PFSK-1 (cell line): ENCODE results near the gene PLEKHA6.

Experiments
- POLR2AphosphoS5 ChIP-seq: IDR thresholded peaks from 2 replicates; pipeline ENCODE4 v1.6.1; 2012; ENCODE audit warnings: low read depth, mild to moderate bottlenecking, control low read depth, low read length, moderate library complexity
- SIN3A ChIP-seq: IDR thresholded peaks from 2 replicates; pipeline ENCODE4 v1.6.1; 2012; ENCODE audit warnings: mild to moderate bottlenecking, low read length, moderate library complexity, borderline replicate concordance; ENCODE audit not compliant: insufficient read depth
- TAF1 ChIP-seq: IDR thresholded peaks from 2 replicates; pipeline ENCODE4 v1.6.1; 2012; ENCODE audit warnings: low read length, control low read depth, borderline replicate concordance; ENCODE audit not compliant: insufficient read depth
- TF ChIP-seq, protein P1 (sequence below), 2 experiments: IDR thresholded peaks; 2 replicates each; pipeline versions ENCODE4 v1.6.1 to v1.8.0; 2011 to 2012; ENCODE audit warnings: low read depth in 2 of 2, low read length in 2 of 2, control low read depth in 1 of 2, inconsistent platforms in 1 of 2, mild to moderate bottlenecking in 1 of 2, moderate library complexity in 1 of 2; ENCODE audit not compliant: insufficient read depth in 1 of 2

DNA sequence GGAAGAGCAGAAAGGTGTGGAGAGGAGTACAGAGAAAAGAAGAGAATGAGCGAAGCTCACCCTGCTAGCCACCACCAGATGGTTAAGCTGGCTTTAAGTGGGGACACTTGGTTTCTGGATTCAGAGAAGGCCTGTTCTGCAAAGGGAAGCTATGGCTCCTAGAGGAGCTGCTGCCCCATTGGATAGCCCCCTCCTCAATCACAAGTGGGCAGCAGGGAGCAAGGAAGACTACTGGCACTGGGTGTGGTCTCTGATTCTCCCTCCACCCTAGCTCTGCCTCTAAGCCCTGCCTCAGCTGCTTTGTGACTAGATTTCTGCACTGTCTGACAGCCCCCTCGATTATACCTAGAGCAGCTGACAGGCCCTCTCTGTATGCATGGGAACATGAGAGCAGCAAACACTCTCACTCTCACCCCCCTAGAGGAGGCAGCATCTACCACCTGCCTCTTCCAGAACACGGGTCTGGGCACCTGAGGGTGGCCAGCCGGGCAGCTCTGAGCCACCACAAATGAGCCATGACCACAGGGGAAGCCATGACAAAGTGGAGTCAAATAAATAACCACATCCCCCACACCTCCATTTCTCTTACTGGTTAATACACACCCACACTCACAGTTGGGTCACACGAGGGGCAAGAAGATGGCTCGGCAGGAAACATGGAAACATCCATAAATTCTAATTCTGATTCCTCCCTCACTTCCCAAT lies 13.6 kb downstream of the PLEKHA6 start:
- no peak for TF ChIP-seq POLR2AphosphoS5
- TF ChIP-seq, protein P1, sequence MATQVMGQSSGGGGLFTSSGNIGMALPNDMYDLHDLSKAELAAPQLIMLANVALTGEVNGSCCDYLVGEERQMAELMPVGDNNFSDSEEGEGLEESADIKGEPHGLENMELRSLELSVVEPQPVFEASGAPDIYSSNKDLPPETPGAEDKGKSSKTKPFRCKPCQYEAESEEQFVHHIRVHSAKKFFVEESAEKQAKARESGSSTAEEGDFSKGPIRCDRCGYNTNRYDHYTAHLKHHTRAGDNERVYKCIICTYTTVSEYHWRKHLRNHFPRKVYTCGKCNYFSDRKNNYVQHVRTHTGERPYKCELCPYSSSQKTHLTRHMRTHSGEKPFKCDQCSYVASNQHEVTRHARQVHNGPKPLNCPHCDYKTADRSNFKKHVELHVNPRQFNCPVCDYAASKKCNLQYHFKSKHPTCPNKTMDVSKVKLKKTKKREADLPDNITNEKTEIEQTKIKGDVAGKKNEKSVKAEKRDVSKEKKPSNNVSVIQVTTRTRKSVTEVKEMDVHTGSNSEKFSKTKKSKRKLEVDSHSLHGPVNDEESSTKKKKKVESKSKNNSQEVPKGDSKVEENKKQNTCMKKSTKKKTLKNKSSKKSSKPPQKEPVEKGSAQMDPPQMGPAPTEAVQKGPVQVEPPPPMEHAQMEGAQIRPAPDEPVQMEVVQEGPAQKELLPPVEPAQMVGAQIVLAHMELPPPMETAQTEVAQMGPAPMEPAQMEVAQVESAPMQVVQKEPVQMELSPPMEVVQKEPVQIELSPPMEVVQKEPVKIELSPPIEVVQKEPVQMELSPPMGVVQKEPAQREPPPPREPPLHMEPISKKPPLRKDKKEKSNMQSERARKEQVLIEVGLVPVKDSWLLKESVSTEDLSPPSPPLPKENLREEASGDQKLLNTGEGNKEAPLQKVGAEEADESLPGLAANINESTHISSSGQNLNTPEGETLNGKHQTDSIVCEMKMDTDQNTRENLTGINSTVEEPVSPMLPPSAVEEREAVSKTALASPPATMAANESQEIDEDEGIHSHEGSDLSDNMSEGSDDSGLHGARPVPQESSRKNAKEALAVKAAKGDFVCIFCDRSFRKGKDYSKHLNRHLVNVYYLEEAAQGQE (IDR thresholded peaks at IDR 0.05; ENCODE audit: insufficient read depth in 1 of 2, low read depth in 2 of 2, low read length in 2 of 2): no peak
- no peak for TF ChIP-seq TAF1
- no peak for TF ChIP-seq SIN3A
